HL-60/S4 (cell line): ENCODE data around the gene NOTCH1.

Experiments
- in situ Hi-C: fragments of 300-500 bp; cut with MboI; formaldehyde crosslinking; loops from 2 replicates; pipeline ENCODE4 v1.14.3; 2022; ENCODE audit warnings: low sequenced_read_pairs

NOTCH1 gene

GRCh38 chr9:136545965-136546696 is at the start of gene NOTCH1:
TSS of gene NOTCH1 (minus strand) at chr9:136546048. CDS start at chr9:136545786, 262 bp downstream.
- in situ Hi-C loops = no loop called here

- in situ Hi-C loops = no loop called here
Measured at GRCh38 chr9:136594492-136594891, 48.6 kb upstream of the NOTCH1 start.

- in situ Hi-C loops = no loop called here
Measured at GRCh38 chr9:136593581-136593980, 47.7 kb upstream of the NOTCH1 start.

- in situ Hi-C loops = no loop called here
Measured at GRCh38 chr9:136592666-136593065, 46.8 kb upstream of the NOTCH1 start.

- in situ Hi-C loops = no loop called here
Measured at GRCh38 chr9:136590821-136591752, 45.2 kb upstream of the NOTCH1 start.

- in situ Hi-C loops = no loop called here
Measured at GRCh38 chr9:136589766-136590763, 44.2 kb upstream of the NOTCH1 start.

GRCh38 chr9:136588663-136589464 is 43.0 kb upstream of the NOTCH1 start:
- in situ Hi-C loops = no loop called here

GRCh38 chr9:136587944-136588662 is 42.3 kb upstream of the NOTCH1 start:
- in situ Hi-C loops = no loop called here

- in situ Hi-C loops = no loop called here
Measured at GRCh38 chr9:136587145-136587943, 41.5 kb upstream of the NOTCH1 start.

- in situ Hi-C loops = no loop called here
Measured at GRCh38 chr9:136586391-136586953, 40.6 kb upstream of the NOTCH1 start.

GRCh38 chr9:136585531-136586120 is 39.8 kb upstream of the NOTCH1 start:
- in situ Hi-C loops = no loop called here

- in situ Hi-C loops = no loop called here
Measured at GRCh38 chr9:136584934-136585333, 39.1 kb upstream of the NOTCH1 start.

- in situ Hi-C loops = no loop called here
Measured at GRCh38 chr9:136584401-136584932, 38.6 kb upstream of the NOTCH1 start.

GRCh38 chr9:136582977-136583735 is 37.3 kb upstream of the NOTCH1 start:
- in situ Hi-C loops = no loop called here

- in situ Hi-C loops = no loop called here
Measured at GRCh38 chr9:136581614-136582447, 36.0 kb upstream of the NOTCH1 start.
